Measurements from ENCODE around the gene SOAT1. TPM values are rescaled to one million over a fixed set of nuclear protein-coding genes. Genes with fewer than 3 reads are reported as not detected.
"Not testable (repeated sequence)": the region's sequence is repeated elsewhere in the genome, so short reads cannot be mapped to it uniquely, and the experiment has no call there.

The SOAT1 gene
- total RNA-seq, 3 donors from 2014 or later (not counting 1 experiment from before 2014, with no cell fraction given) = 36.9 to 57.9 (median 51.3) TPM

DNA sequence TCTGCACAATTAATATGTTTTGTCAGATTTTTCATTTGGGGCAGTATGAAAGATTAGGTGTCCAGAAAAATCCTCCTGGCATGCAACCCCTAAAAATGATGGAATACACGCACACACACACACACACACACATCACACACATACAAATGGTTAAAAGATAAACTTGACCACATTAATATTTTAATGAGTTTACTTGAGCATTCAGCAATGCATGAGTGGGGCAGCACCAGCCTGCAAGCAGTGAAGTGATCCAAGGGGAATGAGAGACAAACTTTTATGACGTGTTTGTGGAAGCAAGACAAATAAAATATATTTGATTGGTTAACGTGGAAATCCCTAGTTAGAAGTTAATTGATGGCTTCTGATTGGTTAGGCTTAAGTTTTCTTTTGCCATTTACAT lies 29.1 kb upstream of the SOAT1 start:
- Histone ChIP-seq H3K36me3 (ENCODE audit: control insufficient read depth, insufficient read depth, low read length) (no peaks in the 10 kb centered on the region), H3K27ac (ENCODE audit: low read length) (no peak overlapping the region), H3K4me3 (ENCODE audit: low read length) (no peak overlapping the region), H3K27me3 (ENCODE audit: control insufficient read depth, insufficient read depth, low read length) (no peaks in the 10 kb centered on the region), H3K9me3 (ENCODE audit: control insufficient read depth, insufficient read depth, low read length) (no peaks in the 10 kb centered on the region), H3K4me1 (ENCODE audit: control insufficient read depth, insufficient read depth, low read length) (no peaks in the 10 kb centered on the region)
- Mint-ChIP-seq H3K4me3 (no peak overlapping the region), H3K4me1 (no peaks in the 10 kb centered on the region), H3K27me3 (ENCODE audit: low read depth in 2 of 2) (peaks cover 0 to 3% of the 10 kb centered on the region in 2 donors), H3K9me3 (no peaks in the 10 kb centered on the region), H3K36me3 (no peaks in the 10 kb centered on the region), H3K27ac (no peak overlapping the region)
- ATAC-seq = no peak
- WGBS (ENCODE audit: insufficient coverage) = 70% methylated on average over 3 of the region's 3 CpGs
- intact Hi-C loops (cut with micrococcal nuclease) = no loop called here
- no peak for TF ChIP-seq CTCF (IDR thresholded peaks at IDR 0.05)
- DNase-seq = no peak

GRCh38 chr1:179269071-179269470 lies 24.5 kb upstream of the SOAT1 start:
- Mint-ChIP-seq H3K4me1 (no peaks in the 10 kb centered on the region), H3K27me3 (ENCODE audit: low read depth in 2 of 2) (peaks cover 0 to 3% of the 10 kb centered on the region in 2 donors), H3K4me3 (no peak overlapping the region), H3K9me3 (no peaks in the 10 kb centered on the region), H3K36me3 (no peaks in the 10 kb centered on the region), H3K27ac (no peak overlapping the region)
- DNase-seq (no peak), ATAC-seq (no peak)
- no peaks in the 10 kb centered on the region for H3K4me1 ChIP-seq (ENCODE audit: control insufficient read depth, insufficient read depth, low read length)
- no peaks in the 10 kb centered on the region for H3K36me3 ChIP-seq (ENCODE audit: control insufficient read depth, insufficient read depth, low read length)
- H3K27me3 ChIP-seq (ENCODE audit: control insufficient read depth, insufficient read depth, low read length) = no peaks in the 10 kb centered on the region
- TF ChIP-seq CTCF (IDR thresholded peaks at IDR 0.05) = no peak
- H3K27ac ChIP-seq (ENCODE audit: low read length) = no peak overlapping the region
- intact Hi-C loops (cut with micrococcal nuclease) = no loop called here
- H3K4me3 ChIP-seq (ENCODE audit: low read length) = no peak overlapping the region
- no peaks in the 10 kb centered on the region for H3K9me3 ChIP-seq (ENCODE audit: control insufficient read depth, insufficient read depth, low read length)

GRCh38 chr1:179274424-179274823 lies 19.2 kb upstream of the SOAT1 start:
- H3K9me3 Mint-ChIP-seq; intact Hi-C loops (cut with micrococcal nuclease); H3K9me3 ChIP-seq (ENCODE audit: control insufficient read depth, insufficient read depth, low read length); H3K36me3 ChIP-seq (ENCODE audit: control insufficient read depth, insufficient read depth, low read length); H3K4me3 Mint-ChIP-seq; DNase-seq; H3K4me3 ChIP-seq (ENCODE audit: low read length); H3K36me3 Mint-ChIP-seq; H3K4me1 Mint-ChIP-seq; ATAC-seq; H3K4me1 ChIP-seq (ENCODE audit: control insufficient read depth, insufficient read depth, low read length); H3K27me3 ChIP-seq (ENCODE audit: control insufficient read depth, insufficient read depth, low read length); H3K27me3 Mint-ChIP-seq (ENCODE audit: low read depth in 2 of 2); H3K27ac Mint-ChIP-seq; H3K27ac ChIP-seq (ENCODE audit: low read length): not testable (repeated sequence)
- WGBS (ENCODE audit: insufficient coverage) = 95% methylated on average over 3 of the region's 5 CpGs

- H3K27me3 ChIP-seq (ENCODE audit: control insufficient read depth, insufficient read depth, low read length) = no peaks in the 10 kb centered on the region
- peaks cover 0 to 3% of the 10 kb centered on the region in 2 donors for H3K27me3 Mint-ChIP-seq (ENCODE audit: low read depth in 2 of 2)
- peaks cover 3% of the 10 kb centered on the region in 2 donors for H3K9me3 Mint-ChIP-seq
- no peak overlapping the region for H3K4me3 Mint-ChIP-seq
- no peaks in the 10 kb centered on the region for H3K4me1 Mint-ChIP-seq
- no peak for ATAC-seq
- no peaks in the 10 kb centered on the region for H3K4me1 ChIP-seq (ENCODE audit: control insufficient read depth, insufficient read depth, low read length)
- peaks cover 4% of the 10 kb centered on the region for H3K9me3 ChIP-seq (ENCODE audit: control insufficient read depth, insufficient read depth, low read length)
- H3K36me3 ChIP-seq (ENCODE audit: control insufficient read depth, insufficient read depth, low read length) = no peaks in the 10 kb centered on the region
- no peak for TF ChIP-seq CTCF (IDR thresholded peaks at IDR 0.05)
- intact Hi-C loops (cut with micrococcal nuclease) = no loop called here
- no peak overlapping the region for H3K4me3 ChIP-seq (ENCODE audit: low read length)
- 97% methylated on average over 5 of the region's 5 CpGs for WGBS (ENCODE audit: insufficient coverage)
- no peaks in the 10 kb centered on the region for H3K36me3 Mint-ChIP-seq
- DNase-seq = no peak
- no peak overlapping the region for H3K27ac ChIP-seq (ENCODE audit: low read length)
- H3K27ac Mint-ChIP-seq = no peak overlapping the region
These were observed 14.7 kb upstream of the SOAT1 start for GRCh38 chr1:179278920-179279319.

All from natural killer cell (primary cell).